Measurements from ENCODE around the gene ADGRB2.

The ADGRB2 gene

GRCh38 chr1:31679091-31679490 lies 85.0 kb downstream of the ADGRB2 start:
- no peak for DNase-seq (ENCODE audit: low read depth)

GRCh38 chr1:31678681-31679080 lies 85.5 kb downstream of the ADGRB2 start:
- DNase-seq (ENCODE audit: low read depth) = no peak

GRCh38 chr1:31677949-31678348 lies 86.2 kb downstream of the ADGRB2 start:
- no peak for DNase-seq (ENCODE audit: low read depth)

- DNase-seq (ENCODE audit: low read depth) = no peak
Measured at GRCh38 chr1:31677401-31677800, 86.7 kb downstream of the ADGRB2 start.
